K562 (cell line): Measurements from ENCODE around the gene CEND1. TPM values are rescaled to one million over a fixed set of nuclear protein-coding genes. Genes with fewer than 3 reads are reported as not detected.

ENCODE experiments used
- ARID2 ChIP-seq: fragments of 450-650 bp; IDR thresholded peaks from 2 replicates; pipeline ENCODE4 v1.6.1; 2017; ENCODE audit warnings: antibody characterized with exemption, mild to moderate bottlenecking
- CHAMP1 ChIP-seq: fragments of 450-650 bp; IDR thresholded peaks from 2 replicates; pipeline ENCODE4 v1.6.1; 2016; ENCODE audit warnings: mild to moderate bottlenecking
- ELF1 ChIP-seq: fragments of 200-800 bp; sonication (Bioruptor generic); IDR thresholded peaks from 2 replicates; pipeline ENCODE4 v1.6.1; 2016; ENCODE audit warnings: missing genetic modification characterization, missing compliant biosample characterization
- KAT2B ChIP-seq: IDR thresholded peaks from one replicate; pipeline ENCODE4 v1.6.1; 2012; ENCODE audit warnings: low read depth, mild to moderate bottlenecking, control low read depth, inconsistent platforms, low read length, moderate library complexity
- PRPF4 ChIP-seq: fragments of 200-400 bp; formaldehyde crosslinking; IDR thresholded peaks from one replicate; pipeline ENCODE4 v1.6.1; 2017; ENCODE audit warnings: low read length, low read depth, mild to moderate bottlenecking; ENCODE audit not compliant: insufficient read depth, poor library complexity, severe bottlenecking
- RUNX1 ChIP-seq: sonication (generic); IDR thresholded peaks from 2 replicates; pipeline ENCODE4 v1.6.1; 2016; ENCODE audit warnings: antibody characterized with exemption, low read depth
- SLC30A9 ChIP-seq: fragments of 250-450 bp; sonication (Bioruptor Pico); IDR thresholded peaks from 2 replicates; pipeline ENCODE4 v1.8.0; 2022; ENCODE audit warnings: mild to moderate bottlenecking, moderate library complexity
- ZBTB43 ChIP-seq: sonication (generic); formaldehyde crosslinking; IDR thresholded peaks from 2 replicates; pipeline ENCODE4 v1.8.0; 2023; ENCODE audit warnings: mild to moderate bottlenecking, missing genetic modification reagents
- ZBTB9 ChIP-seq: fragments of 450-650 bp; formaldehyde crosslinking; IDR thresholded peaks from 2 replicates; pipeline ENCODE4 v1.4.0; 2020; ENCODE audit warnings: mild to moderate bottlenecking, moderate library complexity
- ZC3H4 ChIP-seq: sonication (generic); formaldehyde crosslinking; IDR thresholded peaks from 2 replicates; pipeline ENCODE4 v1.9.0; 2021; ENCODE audit warnings: missing genetic modification reagents, borderline replicate concordance
- ZFP36 ChIP-seq: fragments of 150-350 bp; IDR thresholded peaks from 2 replicates; pipeline ENCODE4 v1.6.1; 2018; ENCODE audit warnings: low read length, low read depth; ENCODE audit not compliant: partially characterized antibody
- ZNF133 ChIP-seq: fragments of 250-450 bp; sonication (Bioruptor Pico); IDR thresholded peaks from 2 replicates; pipeline ENCODE4 v1.4.0; 2020; ENCODE audit warnings: mild to moderate bottlenecking
- ZNF318 ChIP-seq, 2 experiments: fragments of 450-650 bp; IDR thresholded peaks; 2 replicates each; pipeline ENCODE4 v1.6.1; 2016; ENCODE audit warnings: mild to moderate bottlenecking in 2 of 2, borderline replicate concordance in 1 of 2, low read depth in 1 of 2, moderate library complexity in 1 of 2
- polyA plus RNA-seq, 8 experiments: library from polyadenylated mRNA; depleted of rRNA in 4 of 8; stranded (reverse) in 5 of 8; unstranded in 3 of 8; fragments of >200 nt; fragmentation: Nextera tagmentation in 2 of 8; fragmentation: Illumina TruSeq in 1 of 8; extraction: Ambion mirVana in 2 of 8; extraction: Trizol in 1 of 8; gene quantifications; 2 replicates each; pipeline versions ENCODE4 v1.2.1 to v1.2.3, GENCODE V29; 2011 to 2014; ENCODE audit warnings: inconsistent platforms in 1 of 8, missing spikeins in 1 of 8
- total RNA-seq, 7 experiments: library from RNA; depleted of rRNA in 6 of 7; stranded (reverse); fragments of >200 nt in 6 of 7; fragmentation: Illumina TruSeq in 2 of 7; extraction: Trizol in 2 of 7; gene quantifications; 2 replicates each; pipeline versions ENCODE4 v1.2.1 to v1.2.3, GENCODE V29; 2011 to 2021; ENCODE audit warnings: low replicate concordance in 1 of 7

Gene CEND1
- total and polyA plus RNA-seq, 9 of the 15 experiments (the other 6 are each of a cell fraction or from before 2014, with no cell fraction given) = 0.13 to 0.18 (median 0.16) TPM; not detected in 6

- TF ChIP-seq ZBTB9 (CRISPR knock-in tag) (0 out of 2 replicates have a peak, but pooled peaks have one; percentile 66), RUNX1 (no peak), SLC30A9 (CRISPR knock-in tag) (no peak), ZC3H4 (CRISPR knock-in tag) (no peak), ARID2 (no peak), PRPF4 (no peak), ZFP36 (peak; percentile 24), CHAMP1 (no peak), ZNF133 (CRISPR knock-in tag) (no peak), KAT2B (no peak), ELF1 (no peak), ZNF318 (IDR thresholded peaks at IDR 0.05; ENCODE audit: borderline replicate concordance in 1 of 2, low read depth in 1 of 2) (no peak), ZBTB43 (CRISPR knock-in tag) (no peak)
Measured at GRCh38 chr11:819129-819931, 29.4 kb upstream of the CEND1 start (continued).
